ENCODE results near the gene CORO2B. TPM values are rescaled to one million over a fixed set of nuclear protein-coding genes. Genes with fewer than 3 reads are reported as not detected.

Gene CORO2B
- total and polyA plus RNA-seq, 2 experiments from 2014 or later, result 1.6 to 4.6 TPM

GRCh38 chr15:68617777-68618176 is 39.0 kb downstream of the CORO2B start:
- no peak for ATAC-seq
- H3K27ac ChIP-seq (ENCODE audit: low read depth), result no peak overlapping the region
- Mint-ChIP-seq H3K9me3 (no peaks in the 10 kb centered on the region), H3K4me3 (no peak overlapping the region), H3K27ac (no peak overlapping the region), H3K27me3 (ENCODE audit: insufficient read depth, low read depth, poor library complexity) (peaks cover 8% of the 10 kb centered on the region), H3K4me1 (peaks cover 24% of the 10 kb centered on the region), H3K36me3 (ENCODE audit: low read depth) (no peaks in the 10 kb centered on the region)
- DNase-seq (ENCODE audit: low spot score), result no peak
- no peaks in the 10 kb centered on the region for H3F3A ChIP-seq (replicated peaks; ENCODE audit: low read depth)
- TF ChIP-seq ZNF114 (CRISPR knock-in tag; IDR thresholded peaks at IDR 0.05) (no peak), ZNF331 (CRISPR knock-in tag; IDR thresholded peaks at IDR 0.05; ENCODE audit: low read depth) (no peak), ETS1 (IDR thresholded peaks at IDR 0.05) (no peak), ZNF462 (CRISPR knock-in tag; IDR thresholded peaks at IDR 0.05) (no peak), JUNB (IDR thresholded peaks at IDR 0.05; ENCODE audit: unreplicated experiment) (no peak), CREB1 (CRISPR knock-in tag; IDR thresholded peaks at IDR 0.05; ENCODE audit: low read depth) (no peak), CTCF (conservative IDR thresholded peaks at IDR 0.05; ENCODE audit: low read depth in 2 of 2) (no peak), STAT1 (IDR thresholded peaks at IDR 0.05; ENCODE audit: unreplicated experiment) (no peak), POLR2AphosphoS5 (IDR thresholded peaks at IDR 0.05; ENCODE audit: low read depth) (no peak), REST (IDR thresholded peaks at IDR 0.05; ENCODE audit: unreplicated experiment) (no peak), NANOG (IDR thresholded peaks at IDR 0.05; ENCODE audit: borderline replicate concordance) (no peak), EZH2phosphoT487 (IDR thresholded peaks at IDR 0.05; ENCODE audit: unreplicated experiment) (no peak), EZH2 (IDR thresholded peaks at IDR 0.05; ENCODE audit: low read depth, unreplicated experiment) (no peak)
- H3K4me2 ChIP-seq, result no peak overlapping the region
- H3K9me2 ChIP-seq (ENCODE audit: insufficient read depth), result no peaks in the 10 kb centered on the region
- no peak overlapping the region for H2AFZ ChIP-seq
- H3K79me2 ChIP-seq (replicated peaks; ENCODE audit: insufficient read depth), result 0 out of 2 replicates have a peak, but pooled peaks cover 3% of the 10 kb centered on the region
- peaks cover 16% of the 10 kb centered on the region for H3K4me1 ChIP-seq (ENCODE audit: insufficient read depth)
- H4K20me1 ChIP-seq (replicated peaks; ENCODE audit: insufficient read depth), result no peaks in the 10 kb centered on the region
- no peaks in the 10 kb centered on the region for H3K27me3 ChIP-seq (ENCODE audit: insufficient read depth)
- no peaks in the 10 kb centered on the region for H3K36me3 ChIP-seq (ENCODE audit: insufficient read depth)
- no peak overlapping the region for H3K4me3 ChIP-seq

Measured in GM23338 (cell line).